Parietal lobe (tissue), 2 donors: ENCODE measurements around the gene SYAP1. TPM values are rescaled to one million over a fixed set of nuclear protein-coding genes. Genes with fewer than 3 reads are reported as not detected.

Experiments
- small RNA-seq: library from RNA; depleted of rRNA; stranded (forward); fragments of <200 nt; gene quantifications from one replicate; pipeline ENCODE3, GENCODE V24; 2014; ENCODE audit warnings: low replicate concordance
- total RNA-seq: library from RNA; depleted of rRNA; stranded (reverse); fragments of >200 nt; gene quantifications from one replicate; pipeline ENCODE4 v1.2.3, GENCODE V29; 2014

Gene SYAP1
- 16.0 TPM for total RNA-seq

GRCh38 chrX:16719334-16720084 lies at the start of gene SYAP1:
Gene SYAP1, plus strand, starts transcription at chrX:16719612. Its CDS starts 113 bp downstream, at chrX:16719725.

GRCh38 chrX:16712548-16713155 lies 6.8 kb upstream of the SYAP1 start, which contains the start of gene CTPS2:
Gene CTPS2, minus strand, starts transcription at chrX:16712669. Its CDS starts 9,767 bp downstream, at chrX:16702902.

GRCh38 chrX:16786139-16786790 lies 66.9 kb downstream of the SYAP1 start, which contains the start of gene TXLNG:
Gene TXLNG, plus strand, starts transcription at chrX:16786466. Its CDS starts 22 bp downstream, at chrX:16786488.

Small RNAs within 50 kb of the gene (small RNA-seq; reads per million reads assigned to genes)
- gene RNU7-56P: not detected
- not detected for gene RPL12P49

Other genes with a start within 250 kb of the SYAP1 start
- gene S100G, start 69.5 kb upstream of the SYAP1 start, total RNA-seq: not detected
- 43.8 TPM for gene CTPS2, start 6.9 kb upstream of the SYAP1 start, total RNA-seq
- 13.1 TPM for gene TXLNG, start 66.9 kb downstream of the SYAP1 start, total RNA-seq
- gene RBBP7, start 150.8 kb downstream of the SYAP1 start, total RNA-seq: 69.8 TPM
- 24.4 TPM for gene REPS2, start 227.0 kb downstream of the SYAP1 start, total RNA-seq